Endothelial cell of umbilical vein (primary cell): ENCODE results near the gene AFDN. TPM values are rescaled to one million over a fixed set of nuclear protein-coding genes. Genes with fewer than 3 reads are reported as not detected.

Experiments
- BruUV-seq: library from RNA; stranded (reverse); fragments of 400-500 nt; replicated peaks from 2 replicates; lab custom pipeline; 2021; lab: Mats Ljungman, UMichigan
- CTCF ChIA-PET: fragments of 300-600, 350-600 bp; sonication (Branson Sonifier 250); formaldehyde crosslinking; loops from one replicate; lab custom pipeline; 2021; ENCODE audit warnings: antibody characterized with exemption, inconsistent platforms; lab: Charles Lee
- POLR2A ChIA-PET: fragments of 300-600, 350-600 bp; sonication (Branson Sonifier 250); formaldehyde crosslinking; loops from one replicate; lab custom pipeline; 2021; ENCODE audit warnings: antibody characterized with exemption, inconsistent platforms; lab: Charles Lee
- DNase-seq: peaks from one replicate; pipeline ENCODE4 v3.0.0-alpha.2; 2011; ENCODE audit warnings: low read depth, low spot score
- FAIRE-seq: peaks from 2 replicates; lab custom pipeline; 2011; peaks lifted over from hg19 to GRCh38; lab: Jason Lieb, UNC
- H2AFZ ChIP-seq: 2 replicates; pipeline ENCODE4 v1.6.0; 2012; ENCODE audit warnings: low read depth, low read length, control low read depth, inconsistent platforms
- H3K27ac ChIP-seq: 2 replicates; pipeline ENCODE4 v1.5.1; 2011; ENCODE audit warnings: low read depth, mild to moderate bottlenecking, control low read depth, low read length, moderate library complexity; ENCODE audit not compliant: insufficient read depth
- H3K27me3 ChIP-seq, 2 experiments: 2 replicates each; pipeline versions ENCODE4 v1.6.0 to v1.6.1; 2011; ENCODE audit warnings: low read length in 2 of 2, mixed read lengths in 1 of 2; ENCODE audit not compliant: control insufficient read depth in 2 of 2, insufficient read depth in 2 of 2
- H3K36me3 ChIP-seq, 2 experiments: 2 replicates in 1 of 2; 3 replicates in 1 of 2; pipeline ENCODE4 v1.5.1; 2011; ENCODE audit warnings: low read length in 2 of 2, mild to moderate bottlenecking in 1 of 2, moderate library complexity in 1 of 2; ENCODE audit not compliant: control insufficient read depth in 2 of 2, insufficient read depth in 2 of 2; ENCODE audit errors: extremely low read depth in 1 of 2
- H3K4me1 ChIP-seq: 3 replicates; pipeline ENCODE4 v1.5.1; 2011; ENCODE audit warnings: mild to moderate bottlenecking, low read length; ENCODE audit not compliant: control insufficient read depth, insufficient read depth; ENCODE audit errors: extremely low read depth
- H3K4me2 ChIP-seq: 2 replicates; pipeline ENCODE4 v1.6.1; 2011; ENCODE audit warnings: low read length, control low read depth, mixed read lengths; ENCODE audit not compliant: insufficient read depth
- H3K4me3 ChIP-seq, 3 experiments: fragments of 200-600 bp in 1 of 3; sonication (generic), shearing (Covaris generic) in 1 of 3; replicated peaks in 1 of 3; 2 replicates each; pipeline ENCODE4 v1.5.1; 2011 to 2016; ENCODE audit warnings: control low read depth in 3 of 3, low read length in 3 of 3, mild to moderate bottlenecking in 2 of 3, inconsistent platforms in 1 of 3, low read depth in 1 of 3, moderate library complexity in 1 of 3; ENCODE audit not compliant: insufficient read depth in 1 of 3
- H3K79me2 ChIP-seq: 2 replicates; pipeline ENCODE4 v1.6.0; 2012; ENCODE audit warnings: low read length, inconsistent platforms; ENCODE audit not compliant: control insufficient read depth, insufficient read depth
- H3K9ac ChIP-seq: replicated peaks from 2 replicates; pipeline ENCODE3; 2011; ENCODE audit warnings: low read length, control low read depth; ENCODE audit not compliant: insufficient read depth; ENCODE audit errors: extremely low read depth
- H3K9me1 ChIP-seq: replicated peaks from 3 replicates; pipeline ENCODE4 v1.6.0; 2011; ENCODE audit warnings: mild to moderate bottlenecking, low read length; ENCODE audit not compliant: control insufficient read depth, insufficient read depth; ENCODE audit errors: extremely low read depth
- H3K9me3 ChIP-seq: replicated peaks from 2 replicates; pipeline ENCODE4 v1.5.1; 2012; ENCODE audit warnings: low read length, inconsistent platforms; ENCODE audit not compliant: control insufficient read depth, insufficient read depth
- H4K20me1 ChIP-seq: replicated peaks from 2 replicates; pipeline ENCODE3; 2011; ENCODE audit warnings: mild to moderate bottlenecking, low read length; ENCODE audit not compliant: control insufficient read depth, insufficient read depth; ENCODE audit errors: extremely low read depth
- CTCF ChIP-seq, 2 donors: IDR thresholded peaks; 1 replicate in 1 of 2; 2 replicates in 1 of 2; pipeline ENCODE4 v1.5.1; 2011; ENCODE audit warnings: low read length in 2 of 2, mild to moderate bottlenecking in 2 of 2, moderate library complexity in 2 of 2, control low read depth in 1 of 2, inconsistent platforms in 1 of 2, low read depth in 1 of 2; ENCODE audit not compliant: insufficient read depth in 1 of 2; ENCODE audit errors: extremely low read depth in 1 of 2
- EZH2 ChIP-seq: IDR thresholded peaks from 2 replicates; pipeline ENCODE4 v1.6.1; 2012; ENCODE audit warnings: borderline replicate concordance, low read depth, mild to moderate bottlenecking, moderate library complexity, low read length, inconsistent platforms; ENCODE audit not compliant: severe bottlenecking
- FOS ChIP-seq: IDR thresholded peaks from 2 replicates; pipeline ENCODE4 v1.6.1; 2011; ENCODE audit warnings: mild to moderate bottlenecking, low read length, moderate library complexity, borderline replicate concordance; ENCODE audit not compliant: insufficient read depth
- GATA2 ChIP-seq: IDR thresholded peaks from 2 replicates; pipeline ENCODE4 v1.7.0; 2011; ENCODE audit warnings: low read depth, mild to moderate bottlenecking, moderate library complexity, mixed read lengths, low read length; ENCODE audit not compliant: insufficient read length, insufficient read depth
- JUN ChIP-seq: IDR thresholded peaks from 2 replicates; pipeline ENCODE4 v1.6.1; 2011; ENCODE audit warnings: borderline replicate concordance, low read depth; ENCODE audit not compliant: insufficient read length, insufficient read depth
- MAX ChIP-seq: IDR thresholded peaks from 2 replicates; pipeline ENCODE4 v1.6.1; 2011; ENCODE audit not compliant: insufficient read depth, insufficient read length
- MYC ChIP-seq: IDR thresholded peaks from one replicate; pipeline ENCODE4 v1.6.1; 2011; ENCODE audit warnings: mild to moderate bottlenecking, low read depth, low read length
- POLR2A ChIP-seq: IDR thresholded peaks from 2 replicates; pipeline ENCODE4 v1.6.1; 2012; ENCODE audit warnings: low read depth, mild to moderate bottlenecking, control low read depth, low read length
- POLR2AphosphoS5 ChIP-seq: IDR thresholded peaks from 2 replicates; pipeline ENCODE4 v1.6.1; 2012; ENCODE audit warnings: low read depth, mild to moderate bottlenecking, control low read depth, low read length, moderate library complexity; ENCODE audit not compliant: insufficient read depth
- dilution Hi-C: fragments of 300-500 bp; cut with MboI; formaldehyde crosslinking; loops from one replicate; pipeline ENCODE4 v1.15.0; 2019; ENCODE audit warnings: low sequenced_read_pairs; ENCODE audit not compliant: extremely low pct_ligation_motif_present
- intact Hi-C: fragments of 100-400 bp; cut with micrococcal nuclease; formaldehyde crosslinking; loops from one replicate; pipeline ENCODE4 v1.10.0; 2022
- polyA plus RNA-seq, 4 experiments: library from polyadenylated mRNA; depleted of rRNA in 3 of 4; stranded (reverse) in 3 of 4; unstranded in 1 of 4; fragments of >200 nt; gene quantifications; 2 replicates each; pipeline versions ENCODE4 v1.2.1 to v1.2.3, GENCODE V29; 2011 to 2012; ENCODE audit warnings: missing spikeins in 1 of 4
- total RNA-seq: library from RNA; stranded (reverse); gene quantifications from 2 replicates; pipeline ENCODE4 v1.2.3, GENCODE V29; 2021

The AFDN gene
- total and polyA plus RNA-seq, 2 donors (not counting 3 experiments of a cell fraction or from before 2014, with no cell fraction given): 31.0 to 134 TPM

GRCh38 chr6:168020242-168020641, 193.5 kb downstream of the AFDN start:
- TF ChIP-seq EZH2 (no peak), JUN (no peak), POLR2A (no peak), CTCF (IDR thresholded peaks at IDR 0.05; ENCODE audit: extremely low read depth in 1 of 2, insufficient read depth in 1 of 2, low read depth in 1 of 2, low read length in 2 of 2) (no peak), MYC (no peak), POLR2AphosphoS5 (no peak), MAX (no peak), FOS (no peak), GATA2 (no peak)
- dilution Hi-C loops: no loop called here
- Histone ChIP-seq H3K9me3 (no peaks in the 10 kb centered on the region), H3K9ac (no peak overlapping the region), H3K27me3 (peaks cover 0 to 3% of the 10 kb centered on the region in 2 experiments), H2AFZ (no peak overlapping the region), H3K36me3 (no peaks in the 10 kb centered on the region), H3K79me2 (no peaks in the 10 kb centered on the region), H3K4me3 (no peak overlapping the region), H3K9me1 (no peaks in the 10 kb centered on the region), H3K4me1 (no peaks in the 10 kb centered on the region), H3K4me2 (no peak overlapping the region), H4K20me1 (no peaks in the 10 kb centered on the region), H3K27ac (no peak overlapping the region)
- POLR2A ChIA-PET: no interaction called here
- DNase-seq (no peak), FAIRE-seq (no peak)
- intact Hi-C loops: no loop called here
- BruUV-seq: no TSS peak
- CTCF ChIA-PET: interaction anchor here (0.7 to 1.4 kb wide), 2 partner anchors 9 to 12 kb away, joined by 3 to 5 read pairs; no protein-coding TSS in a partner anchor
